CD14-positive monocyte (primary cell): ENCODE measurements around the gene IRF8. TPM values are rescaled to one million over a fixed set of nuclear protein-coding genes. Genes with fewer than 3 reads are reported as not detected.

Source experiments
- DNase-seq, 3 donors: peaks; one replicate each; pipeline ENCODE4 v3.0.0-alpha.2; 2011 to 2022
- H2AFZ ChIP-seq: 2 replicates; pipeline ENCODE4 v1.6.0; 2012; ENCODE audit warnings: mild to moderate bottlenecking, low read depth, low read length, inconsistent platforms; ENCODE audit not compliant: insufficient read depth, poor library complexity, severe bottlenecking
- H3K27ac ChIP-seq, 2 donors: 1 replicate in 1 of 2; 2 replicates in 1 of 2; pipeline ENCODE4 v1.5.1; 2012 to 2013; ENCODE audit warnings: low read length in 2 of 2, control low read depth in 1 of 2, inconsistent platforms in 1 of 2, low read depth in 1 of 2, mild to moderate bottlenecking in 1 of 2
- H3K27me3 ChIP-seq, 2 donors: one replicate each; pipeline versions ENCODE4 v1.6.0 to v1.6.1; 2011 to 2013; ENCODE audit warnings: low read length in 2 of 2; ENCODE audit not compliant: control insufficient read depth in 2 of 2, insufficient read depth in 2 of 2
- H3K36me3 ChIP-seq, 2 donors: replicated peaks in 1 of 2; 1 replicate in 1 of 2; 2 replicates in 1 of 2; pipeline versions ENCODE4 v1.5.1 to v1.6.1; 2012 to 2013; ENCODE audit warnings: low read length in 2 of 2, control low read depth in 1 of 2, inconsistent platforms in 1 of 2, mild to moderate bottlenecking in 1 of 2; ENCODE audit not compliant: insufficient read depth in 2 of 2, control insufficient read depth in 1 of 2
- H3K4me1 ChIP-seq, 2 donors: 1 replicate in 1 of 2; 2 replicates in 1 of 2; pipeline versions ENCODE4 v1.5.1 to v1.6.1; 2012 to 2013; ENCODE audit warnings: low read length in 2 of 2, control low read depth in 1 of 2, inconsistent platforms in 1 of 2, mild to moderate bottlenecking in 1 of 2, moderate library complexity in 1 of 2; ENCODE audit not compliant: insufficient read depth in 2 of 2, control insufficient read depth in 1 of 2
- H3K4me2 ChIP-seq: replicated peaks from 2 replicates; pipeline ENCODE3; 2012; ENCODE audit warnings: low read length, moderate library complexity, mild to moderate bottlenecking; ENCODE audit not compliant: poor library complexity, severe bottlenecking; ENCODE audit errors: extremely low read depth
- H3K4me3 ChIP-seq, 3 experiments: fragments of 200-600 bp in 1 of 3; sonication (generic) in 1 of 3; replicated peaks in 1 of 3; 1 replicate in 2 of 3; 2 replicates in 1 of 3; pipeline ENCODE4 v1.5.1; 2011 to 2013; ENCODE audit warnings: low read length in 3 of 3, mild to moderate bottlenecking in 3 of 3, control low read depth in 2 of 3, low read depth in 2 of 3, inconsistent platforms in 1 of 3, moderate library complexity in 1 of 3
- H3K79me2 ChIP-seq: 2 replicates; pipeline ENCODE4 v1.6.0; 2012; ENCODE audit warnings: mild to moderate bottlenecking, control low read depth, inconsistent platforms, low read length, moderate library complexity; ENCODE audit not compliant: insufficient read depth
- H3K9ac ChIP-seq: 2 replicates; pipeline ENCODE4 v1.6.0; 2017; ENCODE audit warnings: low read length, mild to moderate bottlenecking; ENCODE audit not compliant: insufficient read depth, poor library complexity, severe bottlenecking
- H3K9me3 ChIP-seq, 2 donors: replicated peaks in 1 of 2; 1 replicate in 1 of 2; 2 replicates in 1 of 2; pipeline versions ENCODE4 v1.5.1 to v1.6.1; 2012 to 2013; ENCODE audit warnings: low read length in 2 of 2, control low read depth in 1 of 2; ENCODE audit not compliant: control insufficient read depth in 1 of 2, insufficient read depth in 1 of 2
- H4K20me1 ChIP-seq: 2 replicates; pipeline ENCODE4 v1.6.0; 2012; ENCODE audit warnings: mild to moderate bottlenecking, low read length, control low read depth, moderate library complexity; ENCODE audit not compliant: insufficient read depth
- H3K27ac Mint-ChIP-seq, 7 donors: one replicate each; pipeline ENCODE4 v1.8.0; 2020; ENCODE audit warnings: mild to moderate bottlenecking in 7 of 7, mixed read lengths in 7 of 7, moderate library complexity in 6 of 7, inconsistent platforms in 2 of 7
- H3K27me3 Mint-ChIP-seq, 3 donors: one replicate each; pipeline ENCODE4 v1.8.0; 2021 to 2022; ENCODE audit warnings: low read depth in 3 of 3, mild to moderate bottlenecking in 3 of 3, mixed read lengths in 3 of 3, moderate library complexity in 3 of 3, inconsistent platforms in 1 of 3
- H3K36me3 Mint-ChIP-seq, 2 donors: one replicate each; pipeline ENCODE4 v1.8.0; 2020; ENCODE audit warnings: mixed read lengths in 2 of 2, inconsistent platforms in 1 of 2, mild to moderate bottlenecking in 1 of 2
- H3K4me1 Mint-ChIP-seq: one replicate; pipeline ENCODE4 v1.8.0; 2020; ENCODE audit warnings: mild to moderate bottlenecking, mixed read lengths
- H3K4me3 Mint-ChIP-seq, 2 donors: one replicate each; pipeline ENCODE4 v1.8.0; 2020; ENCODE audit warnings: mild to moderate bottlenecking in 2 of 2, mixed read lengths in 2 of 2, moderate library complexity in 1 of 2
- H3K9me3 Mint-ChIP-seq, 7 donors: one replicate each; pipeline ENCODE4 v1.8.0; 2020 to 2022; ENCODE audit warnings: mixed read lengths in 7 of 7, mild to moderate bottlenecking in 6 of 7, moderate library complexity in 6 of 7, inconsistent platforms in 2 of 7
- WGBS: methylation state at CpG from one replicate; pipeline ENCODE4 v1.1.5; 2013; ENCODE audit warnings: missing lambda C conversion rate; ENCODE audit not compliant: insufficient coverage; 5-methylcytosine and 5-hydroxymethylcytosine counted together
- intact Hi-C, 2 donors: fragments of 100-400 bp; cut with micrococcal nuclease; formaldehyde crosslinking; loops; one replicate each; pipeline versions ENCODE4 v1.15.0 to v1.15.1; 2023
- polyA plus RNA-seq, 3 donors: library from polyadenylated mRNA; depleted of rRNA in 1 of 3; unstranded in 2 of 3; stranded (reverse) in 1 of 3; fragments of 300-500 nt in 2 of 3; fragments of >200 nt in 1 of 3; fragmentation: Illumina TruSeq in 2 of 3; gene quantifications; 1 replicate in 2 of 3; 2 replicates in 1 of 3; pipeline ENCODE4 v1.2.3, GENCODE V29; 2012 to 2021
- TF ChIP-seq, protein P1 (sequence below): fragments of 200-600 bp; IDR thresholded peaks from one replicate; pipeline ENCODE4 v1.8.0; 2022; ENCODE audit warnings: antibody characterized with exemption, mild to moderate bottlenecking

Gene IRF8
- polyA plus RNA-seq, 3 donors: 157 to 187 (median 184) TPM

DNA sequence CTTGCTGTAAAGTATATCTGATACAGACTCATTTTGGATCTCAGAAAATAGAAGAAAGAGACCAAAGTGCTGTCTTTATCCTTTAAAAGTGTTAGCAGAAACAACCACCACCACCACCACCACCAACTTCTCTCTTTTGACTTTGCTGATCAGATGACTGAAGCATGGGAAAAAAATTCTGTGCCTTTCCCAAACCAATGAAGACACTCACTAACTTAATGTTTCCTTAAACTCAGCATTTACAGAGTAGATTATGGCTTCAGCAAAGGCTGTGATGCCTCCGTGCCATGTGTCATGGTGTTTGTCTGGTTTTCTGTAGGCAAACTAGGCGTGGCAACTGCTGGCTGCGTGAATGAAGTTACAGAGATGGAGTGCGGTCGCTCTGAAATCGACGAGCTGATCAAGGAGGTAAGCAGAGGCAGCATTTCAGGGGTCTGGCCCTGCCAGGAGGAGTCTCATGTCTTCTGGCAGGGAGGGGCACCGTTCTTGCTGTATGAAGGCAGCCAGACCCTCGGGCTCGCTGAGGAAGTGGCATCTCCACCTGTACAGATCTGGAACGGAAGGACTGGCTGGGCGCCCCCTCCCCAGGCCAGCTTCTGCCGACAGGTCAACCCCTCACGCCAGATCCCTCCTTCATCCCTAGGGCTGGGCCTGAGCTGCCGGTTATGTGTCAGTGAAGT is 12.4 kb downstream of the IRF8 start:
- peaks cover 79 to 90% of the 10 kb centered on the region in 2 donors for H3K36me3 Mint-ChIP-seq
- Histone ChIP-seq H3K4me3 (peak overlapping the region in 1 of 3 experiments; percentile 31), H3K36me3 (peaks cover 74 to 81% of the 10 kb centered on the region in 2 donors), H3K9ac (no peak overlapping the region), H3K9me3 (no peaks in the 10 kb centered on the region), H3K27me3 (no peaks in the 10 kb centered on the region), H2AFZ (no peak overlapping the region), H4K20me1 (peaks cover 47% of the 10 kb centered on the region), H3K4me2 (peak overlapping the region; percentile 40), H3K27ac (peak overlapping the region; percentile 87 to 91), H3K4me1 (peaks cover 100% of the 10 kb centered on the region in 2 donors), H3K79me2 (peaks cover 94% of the 10 kb centered on the region)
- DNase-seq: no peak
- H3K27me3 Mint-ChIP-seq: peaks cover 0 to 4% (median 2%) of the 10 kb centered on the region in 3 donors
- no peaks in the 10 kb centered on the region for H3K9me3 Mint-ChIP-seq
- intact Hi-C loops: loop anchor here in 1 of 2 donors (10.0 kb wide), 1 partner anchor 177 kb away; no protein-coding TSS in a partner anchor
- peaks cover 98% of the 10 kb centered on the region for H3K4me1 Mint-ChIP-seq
- WGBS: 84% methylated on average over 13 of the region's 15 CpGs
- TF ChIP-seq, protein P1, sequence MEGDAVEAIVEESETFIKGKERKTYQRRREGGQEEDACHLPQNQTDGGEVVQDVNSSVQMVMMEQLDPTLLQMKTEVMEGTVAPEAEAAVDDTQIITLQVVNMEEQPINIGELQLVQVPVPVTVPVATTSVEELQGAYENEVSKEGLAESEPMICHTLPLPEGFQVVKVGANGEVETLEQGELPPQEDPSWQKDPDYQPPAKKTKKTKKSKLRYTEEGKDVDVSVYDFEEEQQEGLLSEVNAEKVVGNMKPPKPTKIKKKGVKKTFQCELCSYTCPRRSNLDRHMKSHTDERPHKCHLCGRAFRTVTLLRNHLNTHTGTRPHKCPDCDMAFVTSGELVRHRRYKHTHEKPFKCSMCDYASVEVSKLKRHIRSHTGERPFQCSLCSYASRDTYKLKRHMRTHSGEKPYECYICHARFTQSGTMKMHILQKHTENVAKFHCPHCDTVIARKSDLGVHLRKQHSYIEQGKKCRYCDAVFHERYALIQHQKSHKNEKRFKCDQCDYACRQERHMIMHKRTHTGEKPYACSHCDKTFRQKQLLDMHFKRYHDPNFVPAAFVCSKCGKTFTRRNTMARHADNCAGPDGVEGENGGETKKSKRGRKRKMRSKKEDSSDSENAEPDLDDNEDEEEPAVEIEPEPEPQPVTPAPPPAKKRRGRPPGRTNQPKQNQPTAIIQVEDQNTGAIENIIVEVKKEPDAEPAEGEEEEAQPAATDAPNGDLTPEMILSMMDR: no peak
- peak overlapping the region; percentile 87 to 99 (median 96) for H3K27ac Mint-ChIP-seq
- no peak overlapping the region for H3K4me3 Mint-ChIP-seq

DNA sequence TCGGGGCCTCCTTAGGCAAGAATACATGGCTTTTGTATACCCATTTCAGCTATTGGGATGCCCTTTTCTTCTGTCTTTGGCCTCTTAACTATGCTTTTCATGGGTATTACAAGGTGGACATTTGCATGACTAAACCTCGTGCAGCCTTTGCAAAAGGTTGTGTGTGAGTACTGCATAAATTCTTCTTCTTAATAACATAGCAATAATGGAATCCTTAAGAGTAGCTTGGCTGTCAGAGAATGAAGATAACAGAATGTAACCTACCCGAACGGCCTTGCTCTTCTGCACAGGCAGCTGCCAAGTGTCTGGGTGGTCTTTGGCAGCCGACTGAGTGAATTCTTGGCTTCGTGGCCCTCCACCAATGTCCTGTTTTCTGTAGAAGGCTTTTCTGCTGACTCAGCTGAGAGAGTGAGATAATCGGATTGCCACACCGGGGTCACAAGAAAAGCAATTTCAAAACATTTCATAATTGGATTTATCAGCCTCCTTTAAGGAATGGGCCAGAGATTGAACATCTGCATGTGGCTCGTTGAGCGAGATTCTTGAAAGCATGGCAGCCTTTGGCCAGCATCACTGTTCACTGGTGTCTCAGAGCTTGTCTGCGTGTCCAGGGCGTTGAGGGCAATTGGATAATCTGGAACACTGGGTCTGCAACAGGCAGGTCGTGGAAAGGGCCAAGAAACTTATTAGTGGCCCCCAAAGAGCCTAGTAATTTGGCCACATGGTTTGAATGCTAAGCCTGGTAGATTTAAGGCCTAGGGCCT is 13.4 kb downstream of the IRF8 start:
- no peaks in the 10 kb centered on the region for H3K27me3 ChIP-seq
- H3K4me1 Mint-ChIP-seq: peaks cover 95% of the 10 kb centered on the region
- H2AFZ ChIP-seq: no peak overlapping the region
- peak overlapping the region; percentile 40 for H3K4me2 ChIP-seq
- TF ChIP-seq, protein P1: no peak
- H3K27ac ChIP-seq: peak overlapping the region; percentile 87 to 91
- H3K4me3 ChIP-seq: peak overlapping the region in 1 of 3 experiments; percentile 31
- peaks cover 51% of the 10 kb centered on the region for H4K20me1 ChIP-seq
- H3K27me3 Mint-ChIP-seq: peaks cover 0 to 5% (median 2%) of the 10 kb centered on the region in 3 donors
- peaks cover 76 to 91% of the 10 kb centered on the region in 2 donors for H3K36me3 Mint-ChIP-seq
- H3K9me3 ChIP-seq: no peaks in the 10 kb centered on the region
- H3K4me1 ChIP-seq: peaks cover 99 to 100% of the 10 kb centered on the region in 2 donors
- H3K27ac Mint-ChIP-seq: peak overlapping the region; percentile 87 to 99 (median 96)
- no peaks in the 10 kb centered on the region for H3K9me3 Mint-ChIP-seq
- intact Hi-C loops: loop anchor here in 1 of 2 donors (10.0 kb wide), 1 partner anchor 178 kb away; no protein-coding TSS in a partner anchor
- peaks cover 94% of the 10 kb centered on the region for H3K79me2 ChIP-seq
- H3K9ac ChIP-seq: no peak overlapping the region
- WGBS: 33% methylated on average over 9 of the region's 13 CpGs
- peak; percentile 71 to 88 (median 87) for DNase-seq
- peak overlapping the region; percentile 56 to 75 for H3K4me3 Mint-ChIP-seq
- H3K36me3 ChIP-seq: peaks cover 72 to 82% of the 10 kb centered on the region in 2 donors
